ENCODE results near the gene SLC1A5. TPM values are rescaled to one million over a fixed set of nuclear protein-coding genes. Genes with fewer than 3 reads are reported as not detected.

Gene SLC1A5
- total and polyA plus RNA-seq, 8 donors = 67.2 to 172 (median 83.8) TPM

- H3K9me3 ChIP-seq = no peaks in the 10 kb centered on the region
- ATAC-seq (no peak), DNase-seq (no peak)
- TF ChIP-seq, protein P1, sequence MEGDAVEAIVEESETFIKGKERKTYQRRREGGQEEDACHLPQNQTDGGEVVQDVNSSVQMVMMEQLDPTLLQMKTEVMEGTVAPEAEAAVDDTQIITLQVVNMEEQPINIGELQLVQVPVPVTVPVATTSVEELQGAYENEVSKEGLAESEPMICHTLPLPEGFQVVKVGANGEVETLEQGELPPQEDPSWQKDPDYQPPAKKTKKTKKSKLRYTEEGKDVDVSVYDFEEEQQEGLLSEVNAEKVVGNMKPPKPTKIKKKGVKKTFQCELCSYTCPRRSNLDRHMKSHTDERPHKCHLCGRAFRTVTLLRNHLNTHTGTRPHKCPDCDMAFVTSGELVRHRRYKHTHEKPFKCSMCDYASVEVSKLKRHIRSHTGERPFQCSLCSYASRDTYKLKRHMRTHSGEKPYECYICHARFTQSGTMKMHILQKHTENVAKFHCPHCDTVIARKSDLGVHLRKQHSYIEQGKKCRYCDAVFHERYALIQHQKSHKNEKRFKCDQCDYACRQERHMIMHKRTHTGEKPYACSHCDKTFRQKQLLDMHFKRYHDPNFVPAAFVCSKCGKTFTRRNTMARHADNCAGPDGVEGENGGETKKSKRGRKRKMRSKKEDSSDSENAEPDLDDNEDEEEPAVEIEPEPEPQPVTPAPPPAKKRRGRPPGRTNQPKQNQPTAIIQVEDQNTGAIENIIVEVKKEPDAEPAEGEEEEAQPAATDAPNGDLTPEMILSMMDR (IDR thresholded peaks at IDR 0.05) = no peak
- no peaks in the 10 kb centered on the region for H3K27me3 ChIP-seq
- H3K27ac ChIP-seq = no peak overlapping the region
- intact Hi-C loops (cut with DNase I) = no loop called here
- peaks cover 1 to 24% of the 10 kb centered on the region in 2 donors for H3K4me1 ChIP-seq
- H3K36me3 ChIP-seq = peaks cover 0 to 23% of the 10 kb centered on the region in 2 donors
- no peak overlapping the region for H3K4me3 ChIP-seq
Measured at GRCh38 chr19:46760363-46760762, 28.0 kb downstream of the SLC1A5 start.

DNA sequence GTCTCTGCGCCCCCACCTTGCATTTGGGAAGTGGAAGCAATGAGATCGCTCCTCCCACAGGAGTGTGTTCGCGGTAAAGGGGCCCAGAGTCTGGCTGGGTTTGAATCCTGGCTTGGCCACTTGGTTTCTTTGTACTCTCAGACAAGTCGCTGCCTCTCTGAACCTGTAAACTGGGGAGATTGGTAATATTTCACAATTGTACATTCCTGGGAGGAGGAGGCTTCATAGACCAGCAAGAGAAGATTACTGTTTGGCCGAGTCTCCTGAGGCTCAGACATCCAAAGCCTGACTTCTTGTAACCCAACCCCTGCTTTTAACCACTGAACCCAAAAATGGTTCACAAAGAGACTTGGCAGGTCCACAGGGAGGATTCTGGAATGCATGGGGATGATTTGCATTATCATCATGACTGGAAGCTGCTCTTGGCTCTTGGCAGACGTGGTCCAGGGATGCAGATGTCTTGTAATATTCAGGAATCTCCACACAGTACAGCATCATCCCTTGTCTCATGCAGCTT, 28.5 kb downstream of the SLC1A5 start:
- H3K27ac ChIP-seq = no peak overlapping the region
- no peaks in the 10 kb centered on the region for H3K27me3 ChIP-seq
- H3K4me3 ChIP-seq = no peak overlapping the region
- DNase-seq (no peak), ATAC-seq (peak; percentile 5)
- H3K9me3 ChIP-seq = no peaks in the 10 kb centered on the region
- TF ChIP-seq, protein P1 (IDR thresholded peaks at IDR 0.05) = no peak
- H3K4me1 ChIP-seq = peaks cover 6 to 29% of the 10 kb centered on the region in 2 donors
- intact Hi-C loops (cut with DNase I) = loop anchor here (5.0 to 10.0 kb wide), 3 partner anchors 82 to 227 kb away; no protein-coding TSS in a partner anchor
- peaks cover 0 to 23% of the 10 kb centered on the region in 2 donors for H3K36me3 ChIP-seq

GRCh38 chr19:46759206-46759605, 29.2 kb downstream of the SLC1A5 start:
- TF ChIP-seq, protein P1 (IDR thresholded peaks at IDR 0.05) = no peak
- intact Hi-C loops (cut with DNase I) = loop anchor here (5.0 to 10.0 kb wide), 3 partner anchors 83 to 228 kb away; no protein-coding TSS in a partner anchor
- ATAC-seq (no peak), DNase-seq (no peak)
- Histone ChIP-seq H3K4me3 (no peak overlapping the region), H3K9me3 (no peaks in the 10 kb centered on the region), H3K27ac (no peak overlapping the region), H3K36me3 (peaks cover 0 to 23% of the 10 kb centered on the region in 2 donors), H3K27me3 (no peaks in the 10 kb centered on the region), H3K4me1 (peaks cover 8 to 31% of the 10 kb centered on the region in 2 donors)

DNA sequence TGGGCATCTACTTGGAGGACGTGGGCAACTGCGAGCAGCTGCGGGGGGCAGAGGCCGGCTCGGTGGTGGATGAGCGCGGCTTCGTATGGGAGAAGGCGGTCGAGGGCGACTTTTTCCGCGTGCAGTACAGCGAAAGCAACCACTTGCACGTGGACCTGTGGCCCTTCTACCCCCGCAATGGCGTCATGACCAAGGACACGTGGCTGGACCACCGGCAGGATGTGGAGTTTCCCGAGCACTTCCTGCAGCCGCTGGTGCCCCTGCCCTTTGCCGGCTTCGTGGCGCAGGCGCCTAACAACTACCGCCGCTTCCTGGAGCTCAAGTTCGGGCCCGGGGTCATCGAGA, 31.9 kb downstream of the SLC1A5 start:
- intact Hi-C loops (cut with DNase I) = loop anchor here (5.0 to 10.0 kb wide), 3 partner anchors 86 to 231 kb away; no protein-coding TSS in a partner anchor
- no peak overlapping the region for H3K27ac ChIP-seq
- H3K4me1 ChIP-seq = peaks cover 8 to 31% of the 10 kb centered on the region in 2 donors
- H3K4me3 ChIP-seq = no peak overlapping the region
- ATAC-seq (no peak), DNase-seq (peak in 1 of 4 donors; percentile 75)
- H3K36me3 ChIP-seq = peaks cover 0 to 23% of the 10 kb centered on the region in 2 donors
- no peaks in the 10 kb centered on the region for H3K27me3 ChIP-seq
- TF ChIP-seq, protein P1 (IDR thresholded peaks at IDR 0.05) = no peak
- H3K9me3 ChIP-seq = no peaks in the 10 kb centered on the region

- TF ChIP-seq, protein P1 (IDR thresholded peaks at IDR 0.05) = no peak
- Histone ChIP-seq H3K27ac (no peak overlapping the region), H3K27me3 (no peaks in the 10 kb centered on the region), H3K9me3 (no peaks in the 10 kb centered on the region), H3K4me1 (peaks cover 8 to 31% of the 10 kb centered on the region in 2 donors), H3K36me3 (peaks cover 0 to 23% of the 10 kb centered on the region in 2 donors), H3K4me3 (no peak overlapping the region)
- ATAC-seq = no peak
- intact Hi-C loops (cut with DNase I) = loop anchor here (5.0 to 10.0 kb wide), 3 partner anchors 86 to 231 kb away; no protein-coding TSS in a partner anchor
- no peak for DNase-seq
Measured at GRCh38 chr19:46755853-46756543, 32.4 kb downstream of the SLC1A5 start.

Data from left lung (tissue), 10 donors.